CMK (cell line): Measurements from ENCODE around the gene PCDH19.
"Not testable (repeated sequence)": the region's sequence is repeated elsewhere in the genome, so short reads cannot be mapped to it uniquely, and the experiment has no call there.

Source experiments
- DNase-seq: peaks from one replicate; pipeline ENCODE4 v3.0.0-alpha.2; 2010; ENCODE audit warnings: low read depth

The PCDH19 gene

GRCh38 chrX:100409610-100410590 is at the start of gene PCDH19:
TSS of gene PCDH19 (minus strand) at chrX:100410273. CDS start at chrX:100408597, 1,676 bp downstream.
- DNase-seq: no peak

GRCh38 chrX:100449696-100450608 is 39.9 kb upstream of the PCDH19 start:
- DNase-seq: no peak

- no peak for DNase-seq
Observed at GRCh38 chrX:100447655-100448397, 37.8 kb upstream of the PCDH19 start.

GRCh38 chrX:100445593-100445992 is 35.5 kb upstream of the PCDH19 start:
- DNase-seq: no peak

- not testable (repeated sequence) for DNase-seq
Observed at GRCh38 chrX:100441321-100441720, 31.2 kb upstream of the PCDH19 start.

GRCh38 chrX:100440006-100440405 is 29.9 kb upstream of the PCDH19 start:
- no peak for DNase-seq

- DNase-seq: no peak
Observed at GRCh38 chrX:100435726-100436125, 25.7 kb upstream of the PCDH19 start.

- DNase-seq: no peak
Observed at GRCh38 chrX:100424012-100424411, 13.9 kb upstream of the PCDH19 start.

- DNase-seq: no peak
Observed at GRCh38 chrX:100418556-100418955, 8.5 kb upstream of the PCDH19 start.

GRCh38 chrX:100417681-100418080 is 7.6 kb upstream of the PCDH19 start:
- no peak for DNase-seq

- DNase-seq: peak; percentile 8
Observed at GRCh38 chrX:100413229-100413628, 3.2 kb upstream of the PCDH19 start.

- no peak for DNase-seq
Observed at GRCh38 chrX:100411802-100412715, 2.0 kb upstream of the PCDH19 start.

GRCh38 chrX:100410901-100411801 is 1.1 kb upstream of the PCDH19 start:
- DNase-seq: no peak

- no peak for DNase-seq
Observed at GRCh38 chrX:100408713-100409609, 1.1 kb downstream of the PCDH19 start.

- no peak for DNase-seq
Observed at GRCh38 chrX:100407784-100408712, 2.0 kb downstream of the PCDH19 start.

- DNase-seq: no peak
Observed at GRCh38 chrX:100407147-100407783, 2.8 kb downstream of the PCDH19 start.

GRCh38 chrX:100405424-100405823 is 4.6 kb downstream of the PCDH19 start:
- DNase-seq: no peak
